ENCODE measurements around the gene EYA2. TPM values are rescaled to one million over a fixed set of nuclear protein-coding genes. Genes with fewer than 3 reads are reported as not detected.

The EYA2 gene
- total RNA-seq, 1 experiment from 2014 or later, result 0.08 TPM

GRCh38 chr20:47181056-47181862 lies 286.6 kb downstream of the EYA2 start:
- H3K36me3 ChIP-seq, result no peaks in the 10 kb centered on the region
- no peaks in the 10 kb centered on the region for H3K4me1 ChIP-seq (replicated peaks)
- H3K9me3 ChIP-seq (replicated peaks), result no peaks in the 10 kb centered on the region; the same call in 1 of the 2 replicates
- H3K27ac ChIP-seq, result no peak overlapping the region
- no peaks in the 10 kb centered on the region for H3K27me3 ChIP-seq (replicated peaks)
- peak in 1 of 2 experiments; percentile 30 for DNase-seq (ENCODE audit: low read depth in 1 of 2, low spot score in 2 of 2)
- H3K4me3 ChIP-seq, result no peak overlapping the region

- Histone ChIP-seq H3K4me1 (replicated peaks) (0 out of 2 replicates have a peak, but pooled peaks cover under 1% of the 10 kb centered on the region), H3K4me3 (no peak overlapping the region), H3K9me3 (replicated peaks) (no peaks in the 10 kb centered on the region; the same call in 1 of the 2 replicates), H3K27me3 (replicated peaks) (no peaks in the 10 kb centered on the region), H3K36me3 (no peaks in the 10 kb centered on the region), H3K27ac (no peak overlapping the region)
- no peak for DNase-seq (ENCODE audit: low read depth in 1 of 2, low spot score in 2 of 2)
Measured at GRCh38 chr20:47183367-47183766, 288.7 kb downstream of the EYA2 start.

- no peaks in the 10 kb centered on the region for H3K36me3 ChIP-seq
- no peak overlapping the region for H3K27ac ChIP-seq
- H3K9me3 ChIP-seq (replicated peaks), result no peaks in the 10 kb centered on the region; the same call in 1 of the 2 replicates
- DNase-seq (ENCODE audit: low read depth in 1 of 2, low spot score in 2 of 2), result no peak
- no peak overlapping the region for H3K4me3 ChIP-seq
- 0 out of 2 replicates have a peak, but pooled peaks cover 5% of the 10 kb centered on the region for H3K27me3 ChIP-seq (replicated peaks)
- H3K4me1 ChIP-seq (replicated peaks), result 0 out of 2 replicates have a peak, but pooled peaks cover 3% of the 10 kb centered on the region
Measured at GRCh38 chr20:47187450-47188195, 293.0 kb downstream of the EYA2 start.

GRCh38 chr20:47188540-47188939 lies 293.9 kb downstream of the EYA2 start:
- no peak overlapping the region for H3K4me3 ChIP-seq
- H3K27me3 ChIP-seq (replicated peaks), result 0 out of 2 replicates have a peak, but pooled peaks cover 5% of the 10 kb centered on the region
- H3K4me1 ChIP-seq (replicated peaks), result 0 out of 2 replicates have a peak, but pooled peaks cover 3% of the 10 kb centered on the region
- H3K9me3 ChIP-seq (replicated peaks), result no peaks in the 10 kb centered on the region; the same call in 1 of the 2 replicates
- no peak overlapping the region for H3K27ac ChIP-seq
- DNase-seq (ENCODE audit: low read depth in 1 of 2, low spot score in 2 of 2), result no peak
- no peaks in the 10 kb centered on the region for H3K36me3 ChIP-seq

GRCh38 chr20:47189060-47189459 lies 294.4 kb downstream of the EYA2 start:
- Histone ChIP-seq H3K27me3 (replicated peaks) (0 out of 2 replicates have a peak, but pooled peaks cover 5% of the 10 kb centered on the region), H3K9me3 (replicated peaks) (no peaks in the 10 kb centered on the region; the same call in 1 of the 2 replicates), H3K4me3 (no peak overlapping the region), H3K4me1 (replicated peaks) (0 out of 2 replicates have a peak, but pooled peaks cover 3% of the 10 kb centered on the region), H3K27ac (no peak overlapping the region), H3K36me3 (no peaks in the 10 kb centered on the region)
- no peak for DNase-seq (ENCODE audit: low read depth in 1 of 2, low spot score in 2 of 2)

- DNase-seq (ENCODE audit: low read depth in 1 of 2, low spot score in 2 of 2), result no peak
- 0 out of 2 replicates have a peak, but pooled peaks cover 3% of the 10 kb centered on the region for H3K4me1 ChIP-seq (replicated peaks)
- H3K27me3 ChIP-seq (replicated peaks), result 0 out of 2 replicates have a peak, but pooled peaks cover 5% of the 10 kb centered on the region
- H3K27ac ChIP-seq, result no peak overlapping the region
- no peak overlapping the region for H3K4me3 ChIP-seq
- H3K9me3 ChIP-seq (replicated peaks), result no peaks in the 10 kb centered on the region; the same call in 1 of the 2 replicates
- no peaks in the 10 kb centered on the region for H3K36me3 ChIP-seq
Measured at GRCh38 chr20:47191074-47191673, 296.5 kb downstream of the EYA2 start.

GRCh38 chr20:47191956-47192355 lies 297.3 kb downstream of the EYA2 start:
- H3K27ac ChIP-seq, result no peak overlapping the region
- H3K9me3 ChIP-seq (replicated peaks), result no peaks in the 10 kb centered on the region; the same call in 1 of the 2 replicates
- no peaks in the 10 kb centered on the region for H3K36me3 ChIP-seq
- H3K4me1 ChIP-seq (replicated peaks), result 0 out of 2 replicates have a peak, but pooled peaks cover 3% of the 10 kb centered on the region
- DNase-seq (ENCODE audit: low read depth in 1 of 2, low spot score in 2 of 2), result no peak
- H3K4me3 ChIP-seq, result no peak overlapping the region
- 0 out of 2 replicates have a peak, but pooled peaks cover 5% of the 10 kb centered on the region for H3K27me3 ChIP-seq (replicated peaks)

GRCh38 chr20:47195573-47195972 lies 300.9 kb downstream of the EYA2 start:
- Histone ChIP-seq H3K9me3 (replicated peaks) (no peaks in the 10 kb centered on the region), H3K27me3 (replicated peaks) (no peaks in the 10 kb centered on the region), H3K4me1 (replicated peaks) (peaks cover 3% of the 10 kb centered on the region; the same call in 1 of the 2 replicates), H3K36me3 (no peaks in the 10 kb centered on the region), H3K4me3 (no peak overlapping the region), H3K27ac (no peak overlapping the region)
- DNase-seq (ENCODE audit: low read depth in 1 of 2, low spot score in 2 of 2), result no peak

GRCh38 chr20:47196091-47197081 lies 301.7 kb downstream of the EYA2 start:
- no peaks in the 10 kb centered on the region for H3K27me3 ChIP-seq (replicated peaks)
- no peaks in the 10 kb centered on the region for H3K36me3 ChIP-seq
- no peak overlapping the region for H3K27ac ChIP-seq
- peaks cover 6% of the 10 kb centered on the region; the same call in 1 of the 2 replicates for H3K4me1 ChIP-seq (replicated peaks)
- H3K4me3 ChIP-seq, result no peak overlapping the region
- no peaks in the 10 kb centered on the region for H3K9me3 ChIP-seq (replicated peaks)
- DNase-seq (ENCODE audit: low read depth in 1 of 2, low spot score in 2 of 2), result peak; percentile 37 to 56

- DNase-seq (ENCODE audit: low read depth in 1 of 2, low spot score in 2 of 2), result no peak
- no peaks in the 10 kb centered on the region for H3K36me3 ChIP-seq
- H3K4me1 ChIP-seq (replicated peaks), result peaks cover 6% of the 10 kb centered on the region; the same call in 1 of the 2 replicates
- H3K27ac ChIP-seq, result no peak overlapping the region
- no peaks in the 10 kb centered on the region for H3K27me3 ChIP-seq (replicated peaks)
- H3K9me3 ChIP-seq (replicated peaks), result no peaks in the 10 kb centered on the region
- H3K4me3 ChIP-seq, result no peak overlapping the region
Measured at GRCh38 chr20:47198254-47198671, 303.6 kb downstream of the EYA2 start.

- Histone ChIP-seq H3K27me3 (replicated peaks) (no peaks in the 10 kb centered on the region), H3K4me1 (replicated peaks) (peaks cover 6% of the 10 kb centered on the region; the same call in 1 of the 2 replicates), H3K27ac (no peak overlapping the region), H3K36me3 (no peaks in the 10 kb centered on the region), H3K9me3 (replicated peaks) (no peaks in the 10 kb centered on the region), H3K4me3 (no peak overlapping the region)
- no peak for DNase-seq (ENCODE audit: low read depth in 1 of 2, low spot score in 2 of 2)
Measured at GRCh38 chr20:47198996-47199552, 304.4 kb downstream of the EYA2 start.

GRCh38 chr20:47201074-47201730 lies 306.6 kb downstream of the EYA2 start:
- no peaks in the 10 kb centered on the region for H3K27me3 ChIP-seq (replicated peaks)
- no peaks in the 10 kb centered on the region for H3K36me3 ChIP-seq
- no peak overlapping the region for H3K27ac ChIP-seq
- no peak for DNase-seq (ENCODE audit: low read depth in 1 of 2, low spot score in 2 of 2)
- H3K4me1 ChIP-seq (replicated peaks), result peaks cover 6% of the 10 kb centered on the region; the same call in 1 of the 2 replicates
- H3K4me3 ChIP-seq, result no peak overlapping the region
- no peaks in the 10 kb centered on the region for H3K9me3 ChIP-seq (replicated peaks)

Measured in SJSA1 (cell line).